ENCODE measurements around the gene AP1G1.

- TF ChIP-seq CTCF (optimal IDR thresholded peaks at IDR 0.05 in 1 of 3, IDR thresholded peaks at IDR 0.05 in 1 of 3, conservative IDR thresholded peaks at IDR 0.05 in 1 of 3; ENCODE audit: extremely low read depth in 1 of 3, insufficient read depth in 2 of 3, low read length in 3 of 3) (no peak), EZH2 (IDR thresholded peaks at IDR 0.05; ENCODE audit: low read length) (no peak)
Measured at GRCh38 chr16:71848622-71849021, 40.0 kb upstream of the AP1G1 start.

Measured in keratinocyte (primary cell).